Endothelial cell of umbilical vein (primary cell): Measurements from ENCODE around the gene TBC1D16. TPM values are rescaled to one million over a fixed set of nuclear protein-coding genes. Genes with fewer than 3 reads are reported as not detected.

ENCODE experiments used
- BruUV-seq: library from RNA; stranded (reverse); fragments of 400-500 nt; replicated peaks from 2 replicates; lab custom pipeline; 2021; lab: Mats Ljungman, UMichigan
- CTCF ChIA-PET: fragments of 300-600, 350-600 bp; sonication (Branson Sonifier 250); formaldehyde crosslinking; loops from one replicate; lab custom pipeline; 2021; ENCODE audit warnings: antibody characterized with exemption, inconsistent platforms; lab: Charles Lee
- POLR2A ChIA-PET: fragments of 300-600, 350-600 bp; sonication (Branson Sonifier 250); formaldehyde crosslinking; loops from one replicate; lab custom pipeline; 2021; ENCODE audit warnings: antibody characterized with exemption, inconsistent platforms; lab: Charles Lee
- DNase-seq: peaks from one replicate; pipeline ENCODE4 v3.0.0-alpha.2; 2011; ENCODE audit warnings: low read depth, low spot score
- FAIRE-seq: peaks from 2 replicates; lab custom pipeline; 2011; peaks lifted over from hg19 to GRCh38; lab: Jason Lieb, UNC
- H2AFZ ChIP-seq: 2 replicates; pipeline ENCODE4 v1.6.0; 2012; ENCODE audit warnings: low read depth, low read length, control low read depth, inconsistent platforms
- H3K27ac ChIP-seq: 2 replicates; pipeline ENCODE4 v1.5.1; 2011; ENCODE audit warnings: low read depth, mild to moderate bottlenecking, control low read depth, low read length, moderate library complexity; ENCODE audit not compliant: insufficient read depth
- H3K27me3 ChIP-seq, 2 experiments: 2 replicates each; pipeline versions ENCODE4 v1.6.0 to v1.6.1; 2011; ENCODE audit warnings: low read length in 2 of 2, mixed read lengths in 1 of 2; ENCODE audit not compliant: control insufficient read depth in 2 of 2, insufficient read depth in 2 of 2
- H3K36me3 ChIP-seq, 2 experiments: 2 replicates in 1 of 2; 3 replicates in 1 of 2; pipeline ENCODE4 v1.5.1; 2011; ENCODE audit warnings: low read length in 2 of 2, mild to moderate bottlenecking in 1 of 2, moderate library complexity in 1 of 2; ENCODE audit not compliant: control insufficient read depth in 2 of 2, insufficient read depth in 2 of 2; ENCODE audit errors: extremely low read depth in 1 of 2
- H3K4me1 ChIP-seq: 3 replicates; pipeline ENCODE4 v1.5.1; 2011; ENCODE audit warnings: mild to moderate bottlenecking, low read length; ENCODE audit not compliant: control insufficient read depth, insufficient read depth; ENCODE audit errors: extremely low read depth
- H3K4me2 ChIP-seq: 2 replicates; pipeline ENCODE4 v1.6.1; 2011; ENCODE audit warnings: low read length, control low read depth, mixed read lengths; ENCODE audit not compliant: insufficient read depth
- H3K4me3 ChIP-seq, 3 experiments: fragments of 200-600 bp in 1 of 3; sonication (generic), shearing (Covaris generic) in 1 of 3; replicated peaks in 1 of 3; 2 replicates each; pipeline ENCODE4 v1.5.1; 2011 to 2016; ENCODE audit warnings: control low read depth in 3 of 3, low read length in 3 of 3, mild to moderate bottlenecking in 2 of 3, inconsistent platforms in 1 of 3, low read depth in 1 of 3, moderate library complexity in 1 of 3; ENCODE audit not compliant: insufficient read depth in 1 of 3
- H3K79me2 ChIP-seq: 2 replicates; pipeline ENCODE4 v1.6.0; 2012; ENCODE audit warnings: low read length, inconsistent platforms; ENCODE audit not compliant: control insufficient read depth, insufficient read depth
- H3K9ac ChIP-seq: replicated peaks from 2 replicates; pipeline ENCODE3; 2011; ENCODE audit warnings: low read length, control low read depth; ENCODE audit not compliant: insufficient read depth; ENCODE audit errors: extremely low read depth
- H3K9me1 ChIP-seq: replicated peaks from 3 replicates; pipeline ENCODE4 v1.6.0; 2011; ENCODE audit warnings: mild to moderate bottlenecking, low read length; ENCODE audit not compliant: control insufficient read depth, insufficient read depth; ENCODE audit errors: extremely low read depth
- H3K9me3 ChIP-seq: replicated peaks from 2 replicates; pipeline ENCODE4 v1.5.1; 2012; ENCODE audit warnings: low read length, inconsistent platforms; ENCODE audit not compliant: control insufficient read depth, insufficient read depth
- H4K20me1 ChIP-seq: replicated peaks from 2 replicates; pipeline ENCODE3; 2011; ENCODE audit warnings: mild to moderate bottlenecking, low read length; ENCODE audit not compliant: control insufficient read depth, insufficient read depth; ENCODE audit errors: extremely low read depth
- CTCF ChIP-seq, 2 donors: IDR thresholded peaks; 1 replicate in 1 of 2; 2 replicates in 1 of 2; pipeline ENCODE4 v1.5.1; 2011; ENCODE audit warnings: low read length in 2 of 2, mild to moderate bottlenecking in 2 of 2, moderate library complexity in 2 of 2, control low read depth in 1 of 2, inconsistent platforms in 1 of 2, low read depth in 1 of 2; ENCODE audit not compliant: insufficient read depth in 1 of 2; ENCODE audit errors: extremely low read depth in 1 of 2
- FOS ChIP-seq: IDR thresholded peaks from 2 replicates; pipeline ENCODE4 v1.6.1; 2011; ENCODE audit warnings: mild to moderate bottlenecking, low read length, moderate library complexity, borderline replicate concordance; ENCODE audit not compliant: insufficient read depth
- GATA2 ChIP-seq: IDR thresholded peaks from 2 replicates; pipeline ENCODE4 v1.7.0; 2011; ENCODE audit warnings: low read depth, mild to moderate bottlenecking, moderate library complexity, mixed read lengths, low read length; ENCODE audit not compliant: insufficient read length, insufficient read depth
- JUN ChIP-seq: IDR thresholded peaks from 2 replicates; pipeline ENCODE4 v1.6.1; 2011; ENCODE audit warnings: borderline replicate concordance, low read depth; ENCODE audit not compliant: insufficient read length, insufficient read depth
- POLR2AphosphoS5 ChIP-seq: IDR thresholded peaks from 2 replicates; pipeline ENCODE4 v1.6.1; 2012; ENCODE audit warnings: low read depth, mild to moderate bottlenecking, control low read depth, low read length, moderate library complexity; ENCODE audit not compliant: insufficient read depth
- dilution Hi-C: fragments of 300-500 bp; cut with MboI; formaldehyde crosslinking; loops from one replicate; pipeline ENCODE4 v1.15.0; 2019; ENCODE audit warnings: low sequenced_read_pairs; ENCODE audit not compliant: extremely low pct_ligation_motif_present
- intact Hi-C: fragments of 100-400 bp; cut with micrococcal nuclease; formaldehyde crosslinking; loops from one replicate; pipeline ENCODE4 v1.10.0; 2022
- polyA plus RNA-seq, 4 experiments: library from polyadenylated mRNA; depleted of rRNA in 3 of 4; stranded (reverse) in 3 of 4; unstranded in 1 of 4; fragments of >200 nt; gene quantifications; 2 replicates each; pipeline versions ENCODE4 v1.2.1 to v1.2.3, GENCODE V29; 2011 to 2012; ENCODE audit warnings: missing spikeins in 1 of 4
- total RNA-seq: library from RNA; stranded (reverse); gene quantifications from 2 replicates; pipeline ENCODE4 v1.2.3, GENCODE V29; 2021
- TF ChIP-seq, protein P1 (sequence below): IDR thresholded peaks from 2 replicates; pipeline ENCODE4 v1.6.1; 2011; ENCODE audit not compliant: insufficient read depth, insufficient read length

TBC1D16 gene
- total and polyA plus RNA-seq, 2 donors (not counting 3 experiments of a cell fraction or from before 2014, with no cell fraction given): 12.9 to 48.6 TPM

DNA sequence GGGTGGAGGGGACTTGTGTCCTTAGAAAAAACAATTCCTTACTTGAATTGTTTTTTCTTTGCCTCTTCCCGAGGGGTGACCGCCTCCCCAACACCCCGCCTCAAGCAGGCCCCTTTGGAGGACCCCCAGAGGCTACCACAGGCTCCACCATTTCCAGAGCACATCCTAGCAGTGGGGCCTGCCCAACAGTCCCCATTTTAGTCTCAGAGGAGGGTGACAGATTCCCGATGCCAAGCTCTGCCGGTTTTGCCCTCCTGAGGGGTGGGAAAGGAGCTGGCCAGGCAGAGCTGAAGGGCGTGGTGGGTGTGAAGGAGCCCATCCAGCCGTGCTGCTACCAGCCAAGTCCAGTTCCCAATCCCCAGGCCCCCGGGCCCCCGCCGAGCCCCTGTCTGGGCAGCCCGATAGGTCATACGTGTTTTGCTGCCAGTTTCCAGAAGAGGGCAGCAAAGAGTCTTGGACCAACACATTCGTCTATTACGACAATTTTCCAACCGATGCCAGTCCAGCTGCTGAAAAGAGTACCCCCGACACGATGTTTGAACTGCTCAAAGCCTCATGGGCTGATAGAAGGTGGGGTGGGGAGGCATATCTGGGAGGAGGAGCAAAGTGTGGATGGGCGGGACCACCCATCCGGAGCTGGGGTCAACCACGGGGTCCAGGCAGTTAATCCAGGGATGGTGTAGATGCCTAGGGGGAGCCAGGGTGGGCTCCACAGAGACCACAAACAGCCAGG lies 46.9 kb upstream of the TBC1D16 start:
- intact Hi-C loops (loop anchor here (1.0 kb wide), 2 partner anchors 42 to 74 kb away; no protein-coding TSS in a partner anchor), dilution Hi-C loops (no loop called here)
- no peaks in the 10 kb centered on the region for H3K4me1 ChIP-seq
- H3K4me3 ChIP-seq: no peak overlapping the region
- no TSS peak for BruUV-seq
- CTCF ChIA-PET: interaction anchor here (0.6 to 2.9 kb wide), 21 partner anchors 8 to 280 kb away, joined by 3 to 29 read pairs (median 4); partner anchors contain the start of gene GAA
- H4K20me1 ChIP-seq: no peaks in the 10 kb centered on the region
- peak overlapping the region; percentile 37 for H2AFZ ChIP-seq
- no peaks in the 10 kb centered on the region for H3K27me3 ChIP-seq
- TF ChIP-seq CTCF (IDR thresholded peaks at IDR 0.05; ENCODE audit: extremely low read depth in 1 of 2, insufficient read depth in 1 of 2, low read depth in 1 of 2, low read length in 2 of 2): peak; percentile 50 to 84
- TF ChIP-seq, protein P1, sequence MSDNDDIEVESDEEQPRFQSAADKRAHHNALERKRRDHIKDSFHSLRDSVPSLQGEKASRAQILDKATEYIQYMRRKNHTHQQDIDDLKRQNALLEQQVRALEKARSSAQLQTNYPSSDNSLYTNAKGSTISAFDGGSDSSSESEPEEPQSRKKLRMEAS: no peak
- no peak overlapping the region for H3K4me2 ChIP-seq
- FAIRE-seq: peak; percentile 87
- no peaks in the 10 kb centered on the region for H3K9me1 ChIP-seq
- H3K27ac ChIP-seq: no peak overlapping the region
- DNase-seq: peak; percentile 59
- no peaks in the 10 kb centered on the region for H3K79me2 ChIP-seq
- POLR2A ChIA-PET: interaction anchor here (0.6 kb wide), 1 partner anchor 143 kb away, joined by 3 read pairs; no protein-coding TSS in a partner anchor
- H3K9ac ChIP-seq: no peak overlapping the region
- no peaks in the 10 kb centered on the region for H3K9me3 ChIP-seq
- no peaks in the 10 kb centered on the region for H3K36me3 ChIP-seq

DNA sequence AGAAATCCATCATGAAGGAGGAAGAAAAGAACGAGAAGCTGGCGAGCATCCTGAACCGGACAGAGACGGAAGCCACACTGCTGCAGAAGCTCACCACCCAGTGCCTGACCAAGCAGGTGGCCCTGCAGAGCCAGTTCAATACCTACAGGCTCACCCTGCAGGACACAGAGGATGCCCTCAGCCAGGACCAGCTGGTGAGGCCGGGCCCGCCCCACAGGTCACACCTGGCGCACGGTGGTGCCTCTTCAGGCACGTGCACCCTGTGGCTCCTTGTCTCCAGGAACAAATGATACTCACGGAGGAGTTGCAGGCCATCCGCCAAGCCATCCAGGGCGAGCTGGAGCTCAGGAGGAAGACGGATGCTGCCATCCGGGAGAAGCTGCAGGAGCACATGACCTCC lies 45.9 kb upstream of the TBC1D16 start:
- intact Hi-C loops: no loop called here
- H3K9ac ChIP-seq: no peak overlapping the region
- H4K20me1 ChIP-seq: no peaks in the 10 kb centered on the region
- no peaks in the 10 kb centered on the region for H3K9me3 ChIP-seq
- dilution Hi-C loops: no loop called here
- POLR2A ChIA-PET: no interaction called here
- FAIRE-seq (no peak), DNase-seq (no peak)
- H2AFZ ChIP-seq: no peak overlapping the region
- H3K4me1 ChIP-seq: no peaks in the 10 kb centered on the region
- H3K36me3 ChIP-seq: no peaks in the 10 kb centered on the region
- CTCF ChIA-PET: interaction anchor here (1.1 to 2.5 kb wide), 6 partner anchors 20 to 281 kb away, joined by 3 to 29 read pairs (median 4); partner anchors contain the start of gene GAA
- no peak for TF ChIP-seq FOS
- no peak for TF ChIP-seq JUN
- no peak for TF ChIP-seq POLR2AphosphoS5
- TF ChIP-seq GATA2: no peak
- no peak overlapping the region for H3K4me3 ChIP-seq
- H3K9me1 ChIP-seq: no peaks in the 10 kb centered on the region
- H3K27me3 ChIP-seq: no peaks in the 10 kb centered on the region
- no TSS peak for BruUV-seq
- no peaks in the 10 kb centered on the region for H3K79me2 ChIP-seq
- no peak overlapping the region for H3K4me2 ChIP-seq
- H3K27ac ChIP-seq: no peak overlapping the region
